ENCODE data around the gene KSR1.

KSR1 gene

DNA sequence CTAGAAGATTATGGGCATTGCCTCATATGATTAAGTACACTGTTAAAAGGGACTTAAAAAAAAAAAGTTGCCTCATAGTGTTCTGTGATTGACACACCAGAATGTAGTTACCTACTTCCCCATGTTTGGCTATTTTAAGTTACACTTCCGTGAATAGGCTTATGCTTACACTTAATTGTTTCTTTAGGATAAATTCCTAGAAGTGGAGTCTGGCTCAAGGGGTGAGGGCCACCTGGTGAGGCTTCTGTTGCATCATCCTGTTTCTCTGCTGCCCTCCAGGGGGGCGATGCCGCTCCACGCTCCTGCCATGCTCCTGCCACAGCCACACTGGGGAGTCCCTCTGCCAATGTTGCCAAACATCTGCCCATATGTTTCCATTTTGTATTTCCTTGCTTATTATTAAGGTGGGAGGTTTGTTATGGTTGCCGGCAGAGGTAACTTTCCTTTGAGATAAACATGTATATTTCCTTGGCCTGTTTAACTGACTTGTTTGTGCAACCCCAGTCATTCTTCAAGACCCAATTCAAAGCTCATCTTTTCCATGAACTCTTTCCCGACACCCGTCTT lies 73.1 kb downstream of the KSR1 start:
- 0 out of 2 replicates have a peak overlapping the region, but pooled peaks have one; percentile 7 for H3K4me3 ChIP-seq
- H3K27ac ChIP-seq = peak overlapping the region; percentile 8
- no peak overlapping the region for H3K9ac ChIP-seq (ENCODE audit: insufficient read length)
- no peak for TF ChIP-seq FOXP2 (optimal IDR thresholded peaks at IDR 0.05; ENCODE audit: control extremely low read depth, extremely low read length, insufficient read depth)
- TF ChIP-seq POLR2AphosphoS5 (IDR thresholded peaks at IDR 0.05; ENCODE audit: borderline replicate concordance, low read depth, low read length) = no peak
- TF ChIP-seq EZH2 (IDR thresholded peaks at IDR 0.05) = no peak
- no peak for DNase-seq (ENCODE audit: low read depth, low spot score)
- H3K36me3 ChIP-seq (ENCODE audit: insufficient read depth, low read length) = no peaks in the 10 kb centered on the region
- no peaks in the 10 kb centered on the region for H3K9me3 ChIP-seq (ENCODE audit: low read depth, low read length)

DNA sequence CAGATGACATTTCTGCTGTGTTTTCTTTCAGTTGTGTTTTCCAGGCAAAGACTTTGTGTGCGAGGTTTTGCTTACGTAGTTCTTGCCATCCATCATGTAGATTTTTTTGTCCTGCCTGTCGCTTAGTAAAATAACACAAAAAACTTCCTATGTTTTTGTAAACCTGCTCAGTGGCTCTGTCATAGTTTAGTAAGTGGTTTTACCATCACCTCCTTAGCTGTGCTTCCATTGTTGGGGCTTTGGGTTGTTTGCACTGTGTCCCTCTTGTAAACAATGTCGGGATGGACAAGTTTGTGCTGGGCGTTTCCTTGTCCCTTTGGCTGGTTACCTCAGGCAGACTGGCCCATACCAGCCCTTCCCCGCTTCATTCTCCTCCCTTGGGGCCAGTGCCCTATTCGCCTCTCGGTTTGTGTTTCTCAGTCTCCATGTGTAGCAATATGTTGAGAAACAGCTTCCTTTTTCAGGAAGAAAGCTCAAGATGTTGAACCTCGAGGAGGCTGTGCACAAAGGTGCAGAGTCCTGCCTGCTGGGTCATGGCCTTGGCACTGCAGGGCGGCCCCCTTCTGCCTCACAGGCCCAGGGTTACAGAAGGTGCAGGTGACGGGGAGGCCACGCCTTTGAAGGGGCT lies 74.6 kb downstream of the KSR1 start:
- DNase-seq (ENCODE audit: low read depth, low spot score) = no peak
- Histone ChIP-seq H3K36me3 (ENCODE audit: insufficient read depth, low read length) (no peaks in the 10 kb centered on the region), H3K9ac (ENCODE audit: insufficient read length) (no peak overlapping the region), H3K4me3 (no peak overlapping the region), H3K9me3 (ENCODE audit: low read depth, low read length) (no peaks in the 10 kb centered on the region), H3K27ac (peak overlapping the region; percentile 88)
- TF ChIP-seq POLR2AphosphoS5 (IDR thresholded peaks at IDR 0.05; ENCODE audit: borderline replicate concordance, low read depth, low read length) = no peak
- no peak for TF ChIP-seq EZH2 (IDR thresholded peaks at IDR 0.05)
- no peak for TF ChIP-seq FOXP2 (optimal IDR thresholded peaks at IDR 0.05; ENCODE audit: control extremely low read depth, extremely low read length, insufficient read depth)

DNA sequence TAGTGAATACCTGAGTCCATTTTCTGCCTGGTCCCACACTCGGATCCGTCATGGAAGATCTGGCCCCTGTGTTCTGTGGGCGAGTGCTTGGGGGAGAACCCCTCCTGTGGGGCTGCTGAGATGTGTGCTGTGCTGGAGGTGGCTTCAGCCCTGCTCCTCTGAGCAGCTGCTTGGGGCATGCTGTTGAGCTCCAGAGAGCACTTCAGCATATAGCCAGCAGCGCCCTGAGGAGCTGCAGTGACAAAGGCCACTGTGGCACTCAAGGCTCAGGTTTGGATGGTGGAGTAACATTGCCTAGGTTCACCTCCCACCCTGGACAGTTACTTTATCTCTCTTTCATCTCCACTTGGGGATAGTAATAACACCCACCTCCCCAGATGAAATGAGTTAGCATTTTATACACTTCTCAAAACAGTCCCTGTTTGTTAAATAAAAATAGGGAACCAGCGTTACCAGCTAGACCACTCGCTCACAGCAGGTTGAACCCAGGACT lies 75.3 kb downstream of the KSR1 start:
- H3K4me3 ChIP-seq = no peak overlapping the region
- peak overlapping the region; percentile 88 for H3K27ac ChIP-seq
- no peaks in the 10 kb centered on the region for H3K9me3 ChIP-seq (ENCODE audit: low read depth, low read length)
- H3K9ac ChIP-seq (ENCODE audit: insufficient read length) = peak overlapping the region; percentile 30
- DNase-seq (ENCODE audit: low read depth, low spot score) = no peak
- no peaks in the 10 kb centered on the region for H3K36me3 ChIP-seq (ENCODE audit: insufficient read depth, low read length)
- no peak for TF ChIP-seq FOXP2 (optimal IDR thresholded peaks at IDR 0.05; ENCODE audit: control extremely low read depth, extremely low read length, insufficient read depth)

DNA sequence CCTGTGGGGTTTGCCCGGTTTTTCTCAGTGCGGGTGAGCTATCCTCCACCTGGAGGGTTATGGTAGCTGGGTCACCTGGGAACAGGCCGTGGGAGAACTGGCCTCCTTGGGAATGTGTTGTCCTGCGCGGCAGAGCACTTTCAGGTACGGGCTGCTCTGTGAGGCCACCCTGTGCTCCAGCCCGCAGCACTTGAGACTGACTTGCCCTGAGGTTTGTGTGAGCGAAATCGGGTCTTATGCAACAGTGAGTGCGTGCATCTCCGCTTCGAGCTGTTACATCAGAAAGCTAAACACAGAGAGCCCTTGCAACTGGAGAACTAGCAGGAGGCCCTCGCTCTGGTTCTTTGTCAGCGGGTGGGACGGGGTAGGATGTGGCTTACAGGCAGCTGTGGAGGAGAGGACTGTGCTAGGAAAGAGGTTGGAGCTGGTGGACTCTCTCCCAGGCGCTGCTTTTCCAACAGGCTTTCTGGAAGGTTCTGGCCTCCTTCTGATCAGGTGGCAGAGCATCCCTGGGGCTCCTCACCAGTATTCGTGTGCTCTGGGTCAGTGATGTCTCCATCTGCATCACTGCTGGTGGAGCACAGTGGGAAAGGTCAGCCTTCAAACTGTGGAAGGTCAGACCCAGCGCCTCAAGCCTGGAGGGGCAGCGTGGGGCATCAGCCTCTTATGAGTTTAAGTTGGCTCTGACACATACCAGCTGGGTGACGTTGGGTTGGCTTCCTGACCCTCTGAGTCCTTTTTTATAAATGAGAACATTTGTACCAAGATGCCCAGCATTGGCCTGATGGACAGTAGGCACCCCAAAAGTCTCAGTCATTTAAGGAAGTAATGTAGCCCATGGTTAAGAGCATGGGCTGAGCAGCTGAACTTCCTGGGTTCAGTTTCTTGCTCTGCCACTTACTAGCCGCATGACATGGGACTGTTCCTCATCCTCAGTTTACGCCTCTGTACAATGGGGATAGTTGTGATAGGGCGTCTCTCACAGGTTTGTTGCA lies 76.3 kb downstream of the KSR1 start:
- Histone ChIP-seq H3K4me3 (peak overlapping the region; percentile 30), H3K9me3 (ENCODE audit: low read depth, low read length) (no peaks in the 10 kb centered on the region), H3K27ac (peak overlapping the region; percentile 88), H3K36me3 (ENCODE audit: insufficient read depth, low read length) (no peaks in the 10 kb centered on the region), H3K9ac (ENCODE audit: insufficient read length) (peak overlapping the region; percentile 56)
- DNase-seq (ENCODE audit: low read depth, low spot score) = peak; percentile 74
- TF ChIP-seq POLR2AphosphoS5 (IDR thresholded peaks at IDR 0.05; ENCODE audit: borderline replicate concordance, low read depth, low read length) (no peak), EZH2 (IDR thresholded peaks at IDR 0.05) (no peak), FOXP2 (optimal IDR thresholded peaks at IDR 0.05; ENCODE audit: control extremely low read depth, extremely low read length, insufficient read depth) (peak; percentile 11)

GRCh38 chr17:27533874-27534815 lies 77.9 kb downstream of the KSR1 start:
- Histone ChIP-seq H3K9me3 (ENCODE audit: low read depth, low read length) (no peaks in the 10 kb centered on the region), H3K9ac (ENCODE audit: insufficient read length) (no peak overlapping the region), H3K36me3 (ENCODE audit: insufficient read depth, low read length) (no peaks in the 10 kb centered on the region), H3K4me3 (no peak overlapping the region), H3K27ac (no peak overlapping the region)
- TF ChIP-seq EZH2 (IDR thresholded peaks at IDR 0.05) (no peak), POLR2AphosphoS5 (IDR thresholded peaks at IDR 0.05; ENCODE audit: borderline replicate concordance, low read depth, low read length) (no peak), FOXP2 (optimal IDR thresholded peaks at IDR 0.05; ENCODE audit: control extremely low read depth, extremely low read length, insufficient read depth) (no peak)
- DNase-seq (ENCODE audit: low read depth, low spot score) = no peak

DNA sequence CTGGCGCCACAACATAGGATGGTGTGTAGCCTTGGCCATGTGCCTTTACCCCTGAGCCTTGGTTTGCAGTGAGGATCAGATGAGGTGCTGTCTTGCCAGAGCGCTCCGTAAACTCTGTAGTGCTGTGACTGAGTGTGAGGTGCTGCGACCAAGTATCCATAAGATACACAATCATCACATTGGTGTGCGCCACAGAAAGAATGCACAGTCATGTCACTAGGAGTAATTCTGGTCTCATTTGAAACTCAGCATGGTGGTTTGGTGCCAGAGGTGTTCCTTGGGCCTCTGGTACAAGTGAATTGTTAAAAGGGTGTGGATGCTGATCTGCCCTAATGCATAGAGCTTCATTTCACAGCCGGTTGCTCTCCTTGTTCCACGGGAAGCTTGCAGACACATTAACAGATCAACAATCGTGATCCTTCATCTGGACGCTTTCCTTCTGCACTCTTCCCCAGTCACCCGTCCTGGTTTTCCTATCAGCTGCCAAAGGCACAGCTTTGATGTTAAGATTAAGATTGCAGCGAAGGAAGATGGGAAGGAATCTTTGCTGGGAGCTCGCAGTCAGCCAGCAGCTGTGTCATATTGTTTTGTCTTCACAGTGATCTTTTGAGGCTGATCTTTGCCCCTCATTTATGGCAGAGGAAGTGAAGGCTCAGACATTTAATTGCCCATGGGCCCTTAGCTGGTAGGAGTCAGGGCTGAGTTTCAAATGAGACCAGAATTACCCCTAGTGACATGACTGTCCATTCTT lies 79.1 kb downstream of the KSR1 start:
- Histone ChIP-seq H3K36me3 (ENCODE audit: insufficient read depth, low read length) (no peaks in the 10 kb centered on the region), H3K27ac (no peak overlapping the region), H3K9ac (ENCODE audit: insufficient read length) (no peak overlapping the region), H3K4me3 (no peak overlapping the region), H3K9me3 (ENCODE audit: low read depth, low read length) (no peaks in the 10 kb centered on the region)
- no peak for DNase-seq (ENCODE audit: low read depth, low spot score)
- no peak for TF ChIP-seq POLR2AphosphoS5 (IDR thresholded peaks at IDR 0.05; ENCODE audit: borderline replicate concordance, low read depth, low read length)
- no peak for TF ChIP-seq EZH2 (IDR thresholded peaks at IDR 0.05)
- no peak for TF ChIP-seq FOXP2 (optimal IDR thresholded peaks at IDR 0.05; ENCODE audit: control extremely low read depth, extremely low read length, insufficient read depth)

GRCh38 chr17:27535975-27536374 lies 79.7 kb downstream of the KSR1 start:
- no peak overlapping the region for H3K27ac ChIP-seq
- no peak overlapping the region for H3K4me3 ChIP-seq
- no peak for TF ChIP-seq FOXP2 (optimal IDR thresholded peaks at IDR 0.05; ENCODE audit: control extremely low read depth, extremely low read length, insufficient read depth)
- TF ChIP-seq EZH2 (IDR thresholded peaks at IDR 0.05) = no peak
- TF ChIP-seq POLR2AphosphoS5 (IDR thresholded peaks at IDR 0.05; ENCODE audit: borderline replicate concordance, low read depth, low read length) = no peak

More at GRCh38 chr17:27535975-27536374, 79.7 kb downstream of the KSR1 start:
- no peaks in the 10 kb centered on the region for H3K9me3 ChIP-seq (ENCODE audit: low read depth, low read length)
- no peak overlapping the region for H3K9ac ChIP-seq (ENCODE audit: insufficient read length)
- no peak for DNase-seq (ENCODE audit: low read depth, low spot score)
- no peaks in the 10 kb centered on the region for H3K36me3 ChIP-seq (ENCODE audit: insufficient read depth, low read length)
